Mesendoderm (in vitro differentiated cells): ENCODE data around the gene PIK3C2A.

Source experiments
- DNase-seq: peaks from one replicate; pipeline ENCODE4 v3.0.0; 2013
- H2AK5ac ChIP-seq: 2 replicates; pipeline ENCODE4 v1.6.1; 2013; ENCODE audit warnings: low read length, inconsistent platforms
- H2BK120ac ChIP-seq: 2 replicates; pipeline ENCODE4 v1.6.1; 2013; ENCODE audit warnings: low read depth, mild to moderate bottlenecking, low read length, moderate library complexity, mixed read lengths
- H2BK15ac ChIP-seq: replicated peaks from 2 replicates; pipeline ENCODE4 v1.6.1; 2013; ENCODE audit warnings: low read depth, mild to moderate bottlenecking, moderate library complexity
- H2BK5ac ChIP-seq: 2 replicates; pipeline ENCODE4 v1.6.1; 2013; ENCODE audit warnings: low read length, inconsistent platforms
- H3K18ac ChIP-seq: 2 replicates; pipeline ENCODE4 v1.6.1; 2013; ENCODE audit warnings: mild to moderate bottlenecking, low read length, mixed read lengths
- H3K23ac ChIP-seq: one replicate; pipeline ENCODE4 v1.6.1; 2013; ENCODE audit warnings: low read length
- H3K27ac ChIP-seq: 2 replicates; pipeline ENCODE4 v1.5.1; 2013; ENCODE audit warnings: low read depth, mild to moderate bottlenecking, inconsistent platforms, low read length, moderate library complexity
- H3K27me3 ChIP-seq: 2 replicates; pipeline ENCODE4 v1.6.1; 2013; ENCODE audit warnings: low read length, control low read depth, mild to moderate bottlenecking, inconsistent platforms; ENCODE audit not compliant: insufficient read depth, poor library complexity
- H3K36me3 ChIP-seq: 2 replicates; pipeline ENCODE4 v1.6.1; 2013; ENCODE audit warnings: low read length, inconsistent platforms; ENCODE audit not compliant: control insufficient read depth, insufficient read depth
- H3K4ac ChIP-seq: one replicate; pipeline ENCODE4 v1.6.1; 2013; ENCODE audit warnings: low read depth, mild to moderate bottlenecking, low read length, moderate library complexity
- H3K4me1 ChIP-seq: 2 replicates; pipeline ENCODE4 v1.6.1; 2013; ENCODE audit warnings: low read depth, low read length, inconsistent platforms; ENCODE audit not compliant: control insufficient read depth
- H3K4me2 ChIP-seq: 2 replicates; pipeline ENCODE4 v1.6.1; 2013; ENCODE audit warnings: low read length
- H3K4me3 ChIP-seq: 2 replicates; pipeline ENCODE4 v1.5.1; 2013; ENCODE audit warnings: mild to moderate bottlenecking, low read length
- H3K56ac ChIP-seq: one replicate; pipeline ENCODE4 v1.6.1; 2013; ENCODE audit warnings: low read length
- H3K79me1 ChIP-seq: 2 replicates; pipeline ENCODE4 v1.6.1; 2013; ENCODE audit warnings: low read length, inconsistent platforms
- H3K79me2 ChIP-seq: 2 replicates; pipeline ENCODE4 v1.6.1; 2013; ENCODE audit warnings: mild to moderate bottlenecking, low read length; ENCODE audit not compliant: control insufficient read depth, insufficient read depth
- H3K9ac ChIP-seq: 2 replicates; pipeline ENCODE4 v1.6.1; 2013; ENCODE audit warnings: low read length, inconsistent platforms
- H4K5ac ChIP-seq: one replicate; pipeline ENCODE4 v1.6.1; 2013; ENCODE audit warnings: low read length
- H4K8ac ChIP-seq: one replicate; pipeline ENCODE4 v1.6.1; 2013; ENCODE audit warnings: low read depth, mild to moderate bottlenecking, control low read depth, low read length, moderate library complexity
- WGBS: extraction: QIAGEN DNeasy Blood & Tissue Kit; methylation state at CpG from one replicate; pipeline ENCODE4 v1.1.7; 2013; ENCODE audit warnings: low lambda C conversion rate, missing lambda C conversion rate; ENCODE audit not compliant: insufficient coverage; ENCODE audit errors: extremely low coverage; 5-methylcytosine and 5-hydroxymethylcytosine counted together

Gene PIK3C2A

GRCh38 chr11:17164361-17165246 is 43.2 kb downstream of the PIK3C2A start:
- no peak overlapping the region for H2AK5ac ChIP-seq
- no peak overlapping the region for H3K18ac ChIP-seq
- peaks cover 2% of the 10 kb centered on the region for H3K36me3 ChIP-seq
- WGBS, result no CpG with 5 or more reads among the region's 1 CpG
- H3K27ac ChIP-seq, result no peak overlapping the region
- H3K4me2 ChIP-seq, result no peak overlapping the region
- no peak overlapping the region for H4K8ac ChIP-seq
- H2BK15ac ChIP-seq, result no peak overlapping the region
- peak; percentile 38 for DNase-seq
- H3K9ac ChIP-seq, result no peak overlapping the region
- H3K79me2 ChIP-seq, result peaks cover 34% of the 10 kb centered on the region
- H3K4me1 ChIP-seq, result peaks cover 5% of the 10 kb centered on the region
- peaks cover 18% of the 10 kb centered on the region for H3K79me1 ChIP-seq
- H3K56ac ChIP-seq, result no peak overlapping the region
- H3K4me3 ChIP-seq, result no peak overlapping the region
- no peak overlapping the region for H3K23ac ChIP-seq
- no peak overlapping the region for H2BK5ac ChIP-seq
- no peak overlapping the region for H4K5ac ChIP-seq
- no peak overlapping the region for H3K4ac ChIP-seq
- H2BK120ac ChIP-seq, result no peak overlapping the region
- no peaks in the 10 kb centered on the region for H3K27me3 ChIP-seq

GRCh38 chr11:17163736-17164135 is 44.0 kb downstream of the PIK3C2A start:
- H4K5ac ChIP-seq, result no peak overlapping the region
- no peak overlapping the region for H2BK15ac ChIP-seq
- no peaks in the 10 kb centered on the region for H3K27me3 ChIP-seq
- no peak overlapping the region for H4K8ac ChIP-seq
- DNase-seq, result no peak
- no peak overlapping the region for H3K23ac ChIP-seq
- H2BK120ac ChIP-seq, result no peak overlapping the region
- no peak overlapping the region for H2AK5ac ChIP-seq
- H3K79me1 ChIP-seq, result peaks cover 17% of the 10 kb centered on the region
- H3K36me3 ChIP-seq, result no peaks in the 10 kb centered on the region
- H3K18ac ChIP-seq, result no peak overlapping the region
- H3K4ac ChIP-seq, result no peak overlapping the region
- no peak overlapping the region for H3K4me2 ChIP-seq
- H3K56ac ChIP-seq, result no peak overlapping the region
- H3K9ac ChIP-seq, result no peak overlapping the region
- H3K27ac ChIP-seq, result no peak overlapping the region
- H3K4me1 ChIP-seq, result peaks cover 5% of the 10 kb centered on the region
- no peak overlapping the region for H3K4me3 ChIP-seq
- no CpG with 5 or more reads among the region's 2 CpGs for whole genome bisulfite sequencing
- H3K79me2 ChIP-seq, result peaks cover 39% of the 10 kb centered on the region
- no peak overlapping the region for H2BK5ac ChIP-seq

GRCh38 chr11:17163291-17163690 is 44.5 kb downstream of the PIK3C2A start:
- Histone ChIP-seq H2AK5ac (no peak overlapping the region), H3K18ac (no peak overlapping the region), H3K27me3 (no peaks in the 10 kb centered on the region), H3K56ac (no peak overlapping the region), H3K79me1 (peaks cover 18% of the 10 kb centered on the region), H3K79me2 (peaks cover 41% of the 10 kb centered on the region), H3K4me3 (no peak overlapping the region), H4K5ac (no peak overlapping the region), H3K23ac (no peak overlapping the region), H4K8ac (no peak overlapping the region), H3K36me3 (no peaks in the 10 kb centered on the region), H3K9ac (no peak overlapping the region), H3K27ac (no peak overlapping the region), H2BK15ac (no peak overlapping the region), H3K4me2 (no peak overlapping the region), H3K4me1 (peaks cover 5% of the 10 kb centered on the region), H3K4ac (no peak overlapping the region), H2BK5ac (no peak overlapping the region), H2BK120ac (no peak overlapping the region)
- no peak for DNase-seq
- no CpG with 5 or more reads among the region's 5 CpGs for WGBS

GRCh38 chr11:17162376-17162775 is 45.4 kb downstream of the PIK3C2A start:
- Histone ChIP-seq H4K8ac (no peak overlapping the region), H2BK120ac (no peak overlapping the region), H3K79me1 (peaks cover 18% of the 10 kb centered on the region), H3K56ac (no peak overlapping the region), H2BK15ac (no peak overlapping the region), H3K27ac (no peak overlapping the region), H3K23ac (no peak overlapping the region), H3K27me3 (no peaks in the 10 kb centered on the region), H2AK5ac (no peak overlapping the region), H3K4me3 (no peak overlapping the region), H3K4me2 (no peak overlapping the region), H3K79me2 (peaks cover 43% of the 10 kb centered on the region), H3K18ac (no peak overlapping the region), H3K36me3 (no peaks in the 10 kb centered on the region), H2BK5ac (no peak overlapping the region), H3K4ac (no peak overlapping the region), H4K5ac (no peak overlapping the region), H3K4me1 (peaks cover 5% of the 10 kb centered on the region), H3K9ac (no peak overlapping the region)
- DNase-seq, result no peak
- WGBS, result no CpG with 5 or more reads among the region's 2 CpGs

GRCh38 chr11:17161515-17161914 is 46.3 kb downstream of the PIK3C2A start:
- Histone ChIP-seq H3K4ac (no peak overlapping the region), H3K4me2 (no peak overlapping the region), H2BK5ac (no peak overlapping the region), H3K4me3 (no peak overlapping the region), H3K79me1 (peaks cover 17% of the 10 kb centered on the region), H3K23ac (no peak overlapping the region), H2BK120ac (no peak overlapping the region), H3K36me3 (no peaks in the 10 kb centered on the region), H3K79me2 (peaks cover 40% of the 10 kb centered on the region), H4K8ac (no peak overlapping the region), H2AK5ac (no peak overlapping the region), H3K9ac (no peak overlapping the region), H3K56ac (no peak overlapping the region), H2BK15ac (no peak overlapping the region), H3K4me1 (peaks cover 5% of the 10 kb centered on the region), H3K18ac (no peak overlapping the region), H4K5ac (no peak overlapping the region), H3K27ac (no peak overlapping the region), H3K27me3 (no peaks in the 10 kb centered on the region)
- WGBS, result no CpG with 5 or more reads among the region's 1 CpG
- no peak for DNase-seq
